ENCODE results near the gene PHLPP2.

PHLPP2 gene

GRCh38 chr16:71666264-71666663, 58.2 kb downstream of the PHLPP2 start:
- Mint-ChIP-seq H3K36me3 (peaks cover 62% of the 10 kb centered on the region), H3K27me3 (no peaks in the 10 kb centered on the region), H3K4me3 (no peak overlapping the region), H3K27ac (no peak overlapping the region), H3K4me1 (no peaks in the 10 kb centered on the region), H3K9me3 (no peaks in the 10 kb centered on the region)
- ATAC-seq: no peak

- ATAC-seq: no peak
- Mint-ChIP-seq H3K9me3 (no peaks in the 10 kb centered on the region), H3K27ac (no peak overlapping the region), H3K27me3 (no peaks in the 10 kb centered on the region), H3K36me3 (peaks cover 46% of the 10 kb centered on the region), H3K4me1 (no peaks in the 10 kb centered on the region), H3K4me3 (no peak overlapping the region)
These were observed 65.0 kb downstream of the PHLPP2 start for GRCh38 chr16:71659471-71659870.

- H3K4me1 Mint-ChIP-seq: no peaks in the 10 kb centered on the region
- H3K27ac Mint-ChIP-seq: no peak overlapping the region
- H3K36me3 Mint-ChIP-seq: peaks cover 43% of the 10 kb centered on the region
- H3K9me3 Mint-ChIP-seq: no peaks in the 10 kb centered on the region
- ATAC-seq: no peak
- no peak overlapping the region for H3K4me3 Mint-ChIP-seq
- no peaks in the 10 kb centered on the region for H3K27me3 Mint-ChIP-seq
These were observed 65.7 kb downstream of the PHLPP2 start for GRCh38 chr16:71658771-71659170.

GRCh38 chr16:71649704-71650103, 74.8 kb downstream of the PHLPP2 start:
- Mint-ChIP-seq H3K4me3 (no peak overlapping the region), H3K4me1 (no peaks in the 10 kb centered on the region), H3K27ac (no peak overlapping the region), H3K9me3 (no peaks in the 10 kb centered on the region), H3K27me3 (no peaks in the 10 kb centered on the region), H3K36me3 (peaks cover 51% of the 10 kb centered on the region)
- no peak for ATAC-seq

GRCh38 chr16:71648921-71649320, 75.6 kb downstream of the PHLPP2 start:
- H3K36me3 Mint-ChIP-seq: peaks cover 44% of the 10 kb centered on the region

GRCh38 chr16:71648162-71648561, 76.3 kb downstream of the PHLPP2 start:
- H3K36me3 Mint-ChIP-seq: peaks cover 42% of the 10 kb centered on the region
- no peak overlapping the region for H3K27ac Mint-ChIP-seq
- no peak overlapping the region for H3K4me3 Mint-ChIP-seq
- H3K9me3 Mint-ChIP-seq: no peaks in the 10 kb centered on the region
- no peaks in the 10 kb centered on the region for H3K27me3 Mint-ChIP-seq
- no peak for ATAC-seq
- no peaks in the 10 kb centered on the region for H3K4me1 Mint-ChIP-seq

More at GRCh38 chr16:71648921-71649320, 75.6 kb downstream of the PHLPP2 start:
- ATAC-seq: no peak
- Mint-ChIP-seq H3K27ac (no peak overlapping the region), H3K4me1 (no peaks in the 10 kb centered on the region), H3K4me3 (no peak overlapping the region), H3K27me3 (no peaks in the 10 kb centered on the region), H3K9me3 (no peaks in the 10 kb centered on the region)

- no peak overlapping the region for H3K27ac Mint-ChIP-seq
- H3K4me3 Mint-ChIP-seq: no peak overlapping the region
- H3K9me3 Mint-ChIP-seq: no peaks in the 10 kb centered on the region
- no peaks in the 10 kb centered on the region for H3K4me1 Mint-ChIP-seq
- peaks cover 42% of the 10 kb centered on the region for H3K36me3 Mint-ChIP-seq
- ATAC-seq: no peak
- no peaks in the 10 kb centered on the region for H3K27me3 Mint-ChIP-seq
These were observed 77.1 kb downstream of the PHLPP2 start for GRCh38 chr16:71647391-71647790.

- no peak for ATAC-seq
- Mint-ChIP-seq H3K4me1 (no peaks in the 10 kb centered on the region), H3K27ac (no peak overlapping the region), H3K4me3 (no peak overlapping the region), H3K36me3 (peaks cover 36% of the 10 kb centered on the region), H3K27me3 (no peaks in the 10 kb centered on the region), H3K9me3 (no peaks in the 10 kb centered on the region)
These were observed 79.1 kb downstream of the PHLPP2 start for GRCh38 chr16:71645450-71645849.

GRCh38 chr16:71637398-71637797, 87.1 kb downstream of the PHLPP2 start:
- no peaks in the 10 kb centered on the region for H3K9me3 Mint-ChIP-seq
- peaks cover 16% of the 10 kb centered on the region for H3K36me3 Mint-ChIP-seq
- no peaks in the 10 kb centered on the region for H3K4me1 Mint-ChIP-seq
- H3K27ac Mint-ChIP-seq: no peak overlapping the region
- H3K4me3 Mint-ChIP-seq: no peak overlapping the region
- no peaks in the 10 kb centered on the region for H3K27me3 Mint-ChIP-seq
- no peak for ATAC-seq

- H3K4me1 Mint-ChIP-seq: no peaks in the 10 kb centered on the region
- no peak for ATAC-seq
- H3K36me3 Mint-ChIP-seq: peaks cover 15% of the 10 kb centered on the region
- H3K4me3 Mint-ChIP-seq: no peak overlapping the region
- no peak overlapping the region for H3K27ac Mint-ChIP-seq
- no peaks in the 10 kb centered on the region for H3K27me3 Mint-ChIP-seq
- H3K9me3 Mint-ChIP-seq: no peaks in the 10 kb centered on the region
These were observed 88.9 kb downstream of the PHLPP2 start for GRCh38 chr16:71635632-71636031.

GRCh38 chr16:71631776-71632175, 92.7 kb downstream of the PHLPP2 start:
- Mint-ChIP-seq H3K27me3 (no peaks in the 10 kb centered on the region), H3K36me3 (no peaks in the 10 kb centered on the region), H3K4me1 (no peaks in the 10 kb centered on the region), H3K4me3 (no peak overlapping the region), H3K9me3 (no peaks in the 10 kb centered on the region), H3K27ac (no peak overlapping the region)
- ATAC-seq: no peak

- H3K27ac Mint-ChIP-seq: no peak overlapping the region
These were observed 93.7 kb downstream of the PHLPP2 start for GRCh38 chr16:71630808-71631207.

GRCh38 chr16:71629278-71630016, 95.1 kb downstream of the PHLPP2 start:
- Mint-ChIP-seq H3K4me1 (no peaks in the 10 kb centered on the region), H3K9me3 (peaks cover 3% of the 10 kb centered on the region), H3K4me3 (no peak overlapping the region), H3K27me3 (no peaks in the 10 kb centered on the region), H3K36me3 (no peaks in the 10 kb centered on the region), H3K27ac (no peak overlapping the region)
- ATAC-seq: no peak

More at GRCh38 chr16:71630808-71631207, 93.7 kb downstream of the PHLPP2 start:
- H3K4me3 Mint-ChIP-seq: no peak overlapping the region
- H3K9me3 Mint-ChIP-seq: no peaks in the 10 kb centered on the region
- H3K27me3 Mint-ChIP-seq: no peaks in the 10 kb centered on the region
- ATAC-seq: no peak
- H3K36me3 Mint-ChIP-seq: no peaks in the 10 kb centered on the region
- no peaks in the 10 kb centered on the region for H3K4me1 Mint-ChIP-seq

GRCh38 chr16:71628810-71629209, 95.7 kb downstream of the PHLPP2 start:
- no peak for ATAC-seq
- Mint-ChIP-seq H3K4me3 (no peak overlapping the region), H3K4me1 (no peaks in the 10 kb centered on the region), H3K36me3 (no peaks in the 10 kb centered on the region), H3K27ac (no peak overlapping the region), H3K27me3 (no peaks in the 10 kb centered on the region), H3K9me3 (peaks cover 3% of the 10 kb centered on the region)

- no peak overlapping the region for H3K4me3 Mint-ChIP-seq
- no peak overlapping the region for H3K27ac Mint-ChIP-seq
- H3K36me3 Mint-ChIP-seq: no peaks in the 10 kb centered on the region
- peaks cover 3% of the 10 kb centered on the region for H3K9me3 Mint-ChIP-seq
- H3K4me1 Mint-ChIP-seq: no peaks in the 10 kb centered on the region
- no peaks in the 10 kb centered on the region for H3K27me3 Mint-ChIP-seq
- ATAC-seq: no peak
These were observed 96.7 kb downstream of the PHLPP2 start for GRCh38 chr16:71627731-71628181.

- peak overlapping the region; percentile 65 for H3K4me3 Mint-ChIP-seq
- no peak for ATAC-seq
- no peaks in the 10 kb centered on the region for H3K36me3 Mint-ChIP-seq
- no peak overlapping the region for H3K27ac Mint-ChIP-seq
- peaks cover 3% of the 10 kb centered on the region for H3K9me3 Mint-ChIP-seq
- peaks cover 6% of the 10 kb centered on the region for H3K4me1 Mint-ChIP-seq
- H3K27me3 Mint-ChIP-seq: no peaks in the 10 kb centered on the region
These were observed 97.7 kb downstream of the PHLPP2 start for GRCh38 chr16:71626858-71627213.

Measured in stimulated activated memory B cell treated with anti-CD40 and anti-IgM and Interleukin-4, amounts not matched to agents 10 μg/mL and 1 μg/mL and 100 μg/mL, for 72 hours (primary cell).